ACC112 (cell line): ENCODE data around the gene FSCN2.
A peak's percentile ranks its signal among the peaks of the same experiment; 100 is the strongest.

Experiments
- H2AFZ ChIP-seq: fragments of 200-600 bp; sonication (generic); one replicate; pipeline ENCODE4 v1.6.0; 2017; ENCODE audit warnings: antibody characterized with exemption, low read length; ENCODE audit not compliant: unreplicated experiment
- H3K27ac ChIP-seq: fragments of 200-600 bp; sonication (generic); 2 replicates; pipeline ENCODE4 v1.5.1; 2014; ENCODE audit warnings: low read depth, mild to moderate bottlenecking, antibody characterized with exemption, low read length, moderate library complexity
- H3K27me3 ChIP-seq: fragments of 200-600 bp; sonication (generic); 2 replicates; pipeline ENCODE4 v1.6.1; 2014; ENCODE audit warnings: mild to moderate bottlenecking, antibody characterized with exemption, low read length, moderate library complexity, mixed read lengths; ENCODE audit not compliant: insufficient read depth
- H3K36me3 ChIP-seq: fragments of 200-600 bp; sonication (generic); 2 replicates; pipeline ENCODE4 v1.6.1; 2016; ENCODE audit warnings: mild to moderate bottlenecking, antibody characterized with exemption, low read length, moderate library complexity, mixed read lengths; ENCODE audit not compliant: insufficient read depth
- H3K4me1 ChIP-seq: fragments of 200-600 bp; sonication (generic); one replicate; pipeline ENCODE4 v1.6.1; 2016; ENCODE audit warnings: low read length, mixed read lengths; ENCODE audit not compliant: insufficient read depth, unreplicated experiment, control insufficient read depth
- H3K4me3 ChIP-seq: fragments of 200-600 bp; sonication (generic); 2 replicates; pipeline ENCODE4 v1.5.1; 2014; ENCODE audit warnings: mild to moderate bottlenecking, low read depth, low read length
- H3K79me2 ChIP-seq: fragments of 200-600 bp; sonication (generic); one replicate; pipeline ENCODE4 v1.6.0; 2016; ENCODE audit warnings: low read length; ENCODE audit not compliant: control insufficient read depth, unreplicated experiment, insufficient read depth

FSCN2 gene

DNA sequence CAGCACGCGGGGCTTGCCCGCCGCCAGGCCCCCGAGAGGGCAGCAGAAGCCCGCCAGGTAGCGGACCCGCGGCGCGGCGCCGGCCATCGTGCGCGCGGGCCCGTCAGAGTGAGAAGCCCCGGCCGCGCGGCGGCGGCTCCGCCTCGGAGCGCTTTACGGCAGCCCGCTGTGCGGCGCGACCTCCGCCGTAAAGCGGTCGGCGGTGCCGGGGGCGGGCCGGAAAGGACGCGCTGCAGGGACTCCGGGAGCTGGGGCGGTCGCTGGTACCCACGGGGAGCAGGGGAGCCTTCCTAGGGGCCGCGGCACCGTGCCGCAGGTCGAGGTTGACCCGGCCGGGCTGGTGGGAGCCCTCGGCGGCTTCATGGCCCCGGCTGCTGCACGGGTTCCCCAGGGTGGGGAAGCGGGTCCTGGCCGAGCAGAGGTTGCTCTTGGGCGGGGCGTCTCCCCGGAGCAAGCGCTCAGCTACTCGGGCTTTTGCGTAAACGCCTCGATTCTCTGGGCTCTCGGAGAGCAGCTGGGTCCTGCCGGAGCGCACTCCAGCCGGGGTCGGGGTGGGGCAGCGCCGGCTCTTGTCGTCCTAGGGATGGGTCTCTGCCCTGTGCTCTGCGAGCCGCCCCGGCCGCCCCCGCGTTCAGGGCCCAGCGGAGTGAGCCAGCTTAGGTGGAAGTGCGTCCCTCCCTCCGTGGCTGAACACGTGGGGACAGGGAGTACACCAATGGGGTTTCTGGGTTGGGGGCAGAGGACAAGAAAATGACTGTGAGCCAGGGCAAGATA lies 24.3 kb downstream of the FSCN2 start, which contains the start of gene FAAP100:
Gene FAAP100, minus strand, starts transcription at position 110 of the 774 bp plus-strand sequence. Its CDS starts 23 bp downstream, at position 87.
- peaks cover 5% of the 10 kb centered on the region; the same call in 1 of the 2 replicates for H3K36me3 ChIP-seq
- peak within 1 kb of the TSS; percentile 81 for H3K4me3 ChIP-seq
- peaks cover 29% of the 10 kb centered on the region for H3K79me2 ChIP-seq
- H3K27me3 ChIP-seq: no peaks in the 10 kb centered on the region
- peak within 1 kb of the TSS; percentile 77 for H3K27ac ChIP-seq
- peak within 1 kb of the TSS; percentile 66 for H2AFZ ChIP-seq
- peaks cover 26% of the 10 kb centered on the region for H3K4me1 ChIP-seq

- Histone ChIP-seq H3K27ac (peak overlapping the region; percentile 77), H3K36me3 (peaks cover 7% of the 10 kb centered on the region; the same call in 1 of the 2 replicates), H2AFZ (no peak overlapping the region), H3K79me2 (peaks cover 29% of the 10 kb centered on the region), H3K4me3 (peak overlapping the region; percentile 81), H3K27me3 (no peaks in the 10 kb centered on the region), H3K4me1 (peaks cover 26% of the 10 kb centered on the region)
Observed at GRCh38 chr17:81553018-81553615, 24.9 kb downstream of the FSCN2 start.

DNA sequence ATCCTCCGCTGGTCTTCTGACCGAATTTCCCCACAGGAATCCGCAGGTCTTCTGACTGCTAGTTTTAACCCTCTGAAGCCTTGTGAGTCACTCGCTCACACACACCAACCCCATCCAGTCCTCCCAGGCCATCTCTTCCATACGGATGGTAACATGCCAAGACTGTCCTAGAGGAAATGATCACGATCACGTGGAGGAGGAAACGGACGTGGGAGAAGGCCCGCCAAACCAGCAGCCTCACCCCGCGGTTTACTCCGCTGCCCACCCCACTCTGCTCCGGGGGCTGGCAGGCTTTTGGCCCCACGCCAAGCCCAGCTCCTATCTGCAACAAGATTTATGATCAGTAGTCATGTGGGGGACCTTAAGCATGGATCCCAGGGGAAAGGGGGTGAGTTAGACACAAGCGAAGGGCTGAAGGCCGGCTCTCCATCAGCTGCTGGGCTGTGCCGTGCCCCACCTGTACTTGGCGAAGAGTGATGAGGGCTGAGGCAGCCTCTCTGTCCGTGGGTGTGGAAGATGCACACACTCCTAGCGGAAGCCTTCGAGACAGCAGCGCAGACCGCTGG lies 25.5 kb downstream of the FSCN2 start:
- H3K4me3 ChIP-seq: peak overlapping the region; percentile 81
- peaks cover 26% of the 10 kb centered on the region for H3K4me1 ChIP-seq
- H2AFZ ChIP-seq: no peak overlapping the region
- peak overlapping the region; percentile 77 for H3K27ac ChIP-seq
- H3K27me3 ChIP-seq: no peaks in the 10 kb centered on the region
- peaks cover 10% of the 10 kb centered on the region; the same call in 1 of the 2 replicates for H3K36me3 ChIP-seq
- peaks cover 29% of the 10 kb centered on the region for H3K79me2 ChIP-seq

- H2AFZ ChIP-seq: no peak overlapping the region
- H3K4me3 ChIP-seq: no peak overlapping the region
- no peak overlapping the region for H3K27ac ChIP-seq
- H3K36me3 ChIP-seq: peaks cover 24% of the 10 kb centered on the region; the same call in 1 of the 2 replicates
- peaks cover 30% of the 10 kb centered on the region for H3K4me1 ChIP-seq
- peaks cover 11% of the 10 kb centered on the region for H3K79me2 ChIP-seq
- no peaks in the 10 kb centered on the region for H3K27me3 ChIP-seq
Observed at GRCh38 chr17:81556175-81556691, 28.1 kb downstream of the FSCN2 start.

GRCh38 chr17:81556863-81557262 lies 28.7 kb downstream of the FSCN2 start:
- Histone ChIP-seq H3K27me3 (no peaks in the 10 kb centered on the region), H3K79me2 (peaks cover 4% of the 10 kb centered on the region), H2AFZ (no peak overlapping the region), H3K4me3 (no peak overlapping the region), H3K27ac (no peak overlapping the region), H3K4me1 (peaks cover 34% of the 10 kb centered on the region), H3K36me3 (peaks cover 24% of the 10 kb centered on the region; the same call in 1 of the 2 replicates)

DNA sequence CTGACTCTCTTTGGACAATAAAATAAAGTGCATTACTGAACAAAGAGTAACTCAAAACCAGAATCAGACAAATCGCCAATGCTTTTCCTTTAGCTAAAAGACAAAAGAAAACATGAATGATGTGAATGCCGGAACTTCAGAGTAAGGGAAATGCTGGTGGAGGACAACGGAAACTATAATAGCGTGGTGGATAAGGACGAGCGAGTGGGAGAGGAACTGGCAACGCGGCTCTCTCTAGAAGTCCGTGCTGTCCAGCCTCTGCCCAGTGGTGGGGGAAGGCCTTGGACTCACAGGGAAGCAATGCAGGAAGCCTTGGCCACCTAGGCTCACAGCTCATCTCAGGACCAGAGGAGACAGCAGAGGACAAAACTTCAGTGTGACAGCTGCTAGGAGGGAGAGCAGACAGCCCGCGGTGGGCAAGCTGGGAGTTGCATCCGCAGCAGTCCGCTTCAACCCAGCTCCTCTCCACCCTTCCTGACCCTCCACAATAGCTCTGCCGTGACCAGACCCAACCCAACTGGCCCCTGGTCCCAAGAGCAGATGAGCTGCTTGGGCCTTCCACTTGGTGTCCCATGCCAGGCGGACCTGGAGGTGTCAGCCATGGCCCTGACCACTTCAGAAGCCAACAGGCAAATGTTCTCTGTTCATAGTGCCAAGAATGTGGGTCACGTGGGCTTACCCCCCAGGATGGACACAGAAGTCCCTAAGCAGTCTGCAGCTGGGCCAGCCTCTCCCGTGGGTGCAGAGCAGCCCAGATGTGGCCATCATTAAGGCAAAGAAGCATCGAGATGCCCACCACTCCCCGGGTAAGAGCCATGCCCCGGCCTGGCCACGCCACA lies 29.3 kb downstream of the FSCN2 start:
- Histone ChIP-seq H2AFZ (no peak overlapping the region), H3K4me1 (peaks cover 38% of the 10 kb centered on the region), H3K27me3 (no peaks in the 10 kb centered on the region), H3K36me3 (peaks cover 24% of the 10 kb centered on the region; the same call in 1 of the 2 replicates), H3K4me3 (no peak overlapping the region), H3K79me2 (peaks cover 2% of the 10 kb centered on the region), H3K27ac (no peak overlapping the region)

DNA sequence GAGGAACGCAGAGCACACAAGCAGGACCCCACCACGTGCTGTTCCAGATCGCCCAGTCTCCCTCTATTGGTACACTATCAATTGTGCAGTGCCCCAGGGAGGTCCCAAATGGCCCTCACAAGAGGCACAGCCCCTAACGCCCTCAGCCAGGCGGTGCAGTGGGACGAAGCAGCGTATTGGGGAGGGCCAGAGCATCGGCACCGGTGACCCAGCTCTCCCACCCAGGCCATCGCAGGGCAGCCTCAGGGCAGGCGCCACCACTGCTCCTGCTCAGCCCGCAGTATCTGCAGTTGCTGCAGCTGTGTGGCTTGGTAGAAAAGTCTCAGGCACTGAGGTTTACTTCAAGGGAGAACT lies 29.9 kb downstream of the FSCN2 start:
- Histone ChIP-seq H3K36me3 (peaks cover 24% of the 10 kb centered on the region; the same call in 1 of the 2 replicates), H3K27ac (no peak overlapping the region), H3K4me1 (peaks cover 41% of the 10 kb centered on the region)

GRCh38 chr17:81558941-81559806 lies 31.0 kb downstream of the FSCN2 start:
- H3K27me3 ChIP-seq: no peaks in the 10 kb centered on the region
- H3K79me2 ChIP-seq: peaks cover 2% of the 10 kb centered on the region
- no peak overlapping the region for H3K27ac ChIP-seq
- H3K36me3 ChIP-seq: peaks cover 24% of the 10 kb centered on the region; the same call in 1 of the 2 replicates
- H3K4me1 ChIP-seq: peaks cover 43% of the 10 kb centered on the region
- no peak overlapping the region for H3K4me3 ChIP-seq
- H2AFZ ChIP-seq: no peak overlapping the region

More for the DNA sequence above, 29.9 kb downstream of the FSCN2 start:
- H3K4me3 ChIP-seq: no peak overlapping the region
- H3K27me3 ChIP-seq: no peaks in the 10 kb centered on the region
- H3K79me2 ChIP-seq: peaks cover 2% of the 10 kb centered on the region
- H2AFZ ChIP-seq: no peak overlapping the region

DNA sequence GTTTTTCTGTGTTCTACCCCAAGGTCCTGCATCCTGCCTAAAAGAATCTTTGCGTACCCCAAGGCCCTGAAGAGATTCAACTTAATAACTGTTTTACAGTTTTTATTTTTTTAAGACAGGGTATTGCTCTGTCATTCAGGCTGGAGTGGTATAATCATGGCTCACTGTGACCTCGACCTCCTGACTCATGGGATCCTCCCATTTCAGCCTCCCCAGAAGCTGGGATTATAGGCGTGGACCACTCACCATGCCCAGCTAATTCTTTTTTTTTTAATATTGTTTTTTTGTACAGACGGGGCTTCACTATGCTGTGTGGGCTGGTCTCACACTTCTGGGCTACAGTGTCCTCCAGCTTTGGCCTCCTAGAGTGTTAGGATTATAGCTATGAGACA lies 33.3 kb downstream of the FSCN2 start:
- Histone ChIP-seq H3K4me1 (peaks cover 55% of the 10 kb centered on the region), H3K79me2 (peaks cover 5% of the 10 kb centered on the region), H2AFZ (no peak overlapping the region), H3K27me3 (no peaks in the 10 kb centered on the region), H3K27ac (peak overlapping the region; percentile 61), H3K36me3 (peaks cover 29% of the 10 kb centered on the region; the same call in 1 of the 2 replicates), H3K4me3 (no peak overlapping the region)
